ENCODE data around the gene EBNA1BP2. TPM values are rescaled to one million over a fixed set of nuclear protein-coding genes. Genes with fewer than 3 reads are reported as not detected.

Gene EBNA1BP2
- total and polyA plus RNA-seq, 11 donors = 22.8 to 166 (median 29.2) TPM

GRCh38 chr1:43147625-43148327, 24.3 kb downstream of the EBNA1BP2 start:
- no peaks in the 10 kb centered on the region for H3K9me3 ChIP-seq
- DNase-seq (peak; percentile 60 to 81 (median 66)), ATAC-seq (peak; percentile 60 to 92 (median 88))
- H3K27me3 ChIP-seq = peaks cover 0 to 43% (median 3%) of the 10 kb centered on the region in 9 donors
- H3K4me1 ChIP-seq = peaks cover 0 to 15% (median 5%) of the 10 kb centered on the region in 12 donors
- no peaks in the 10 kb centered on the region for H3K36me3 ChIP-seq
- TF ChIP-seq POLR2A (IDR thresholded peaks at IDR 0.05) (no peak), CTCF (IDR thresholded peaks at IDR 0.05) (no peak)
- peak overlapping the region; percentile 3 to 55 (median 44) for H3K4me3 ChIP-seq
- intact Hi-C loops (cut with DNase I) = no loop called here
- WGBS, 4 donors = 4 to 9% (median 5%) methylated on average over 37 to 47 of the region's 47 CpGs
- no peak overlapping the region for H3K27ac ChIP-seq

- intact Hi-C loops (cut with DNase I) = no loop called here
- Histone ChIP-seq H3K36me3 (no peaks in the 10 kb centered on the region), H3K9me3 (peaks cover 0 to 15% (median 8%) of the 10 kb centered on the region in 12 donors), H3K4me1 (peaks cover 0 to 15% (median 5%) of the 10 kb centered on the region in 12 donors), H3K4me3 (no peak overlapping the region), H3K27me3 (peaks cover 0 to 30% (median 0%) of the 10 kb centered on the region in 9 donors), H3K27ac (no peak overlapping the region)
- no peak for TF ChIP-seq CTCF (IDR thresholded peaks at IDR 0.05)
- no peak for TF ChIP-seq POLR2A (IDR thresholded peaks at IDR 0.05)
- ATAC-seq (no peak), DNase-seq (no peak)
Observed at GRCh38 chr1:43144237-43144636, 27.9 kb downstream of the EBNA1BP2 start.

GRCh38 chr1:43143441-43143888, 28.6 kb downstream of the EBNA1BP2 start:
- DNase-seq = no peak
- TF ChIP-seq POLR2A (IDR thresholded peaks at IDR 0.05) (no peak), CTCF (IDR thresholded peaks at IDR 0.05) (peak in 5 of 12 donors; percentile 6 to 16 (median 11))
- peaks cover 0 to 13% (median 5%) of the 10 kb centered on the region in 12 donors for H3K4me1 ChIP-seq
- H3K27ac ChIP-seq = no peak overlapping the region
- intact Hi-C loops (cut with DNase I) = no loop called here
- H3K4me3 ChIP-seq = no peak overlapping the region
- peaks cover 0 to 26% (median 0%) of the 10 kb centered on the region in 9 donors for H3K27me3 ChIP-seq
- no peak for ATAC-seq
- H3K9me3 ChIP-seq = peaks cover 0 to 15% (median 8%) of the 10 kb centered on the region in 12 donors
- no peaks in the 10 kb centered on the region for H3K36me3 ChIP-seq
- 21 to 30% (median 27%) methylated on average over 7 of the region's 7 CpGs for WGBS, 4 donors

- Histone ChIP-seq H3K27ac (no peak overlapping the region), H3K9me3 (peaks cover 0 to 15% (median 8%) of the 10 kb centered on the region in 12 donors), H3K27me3 (peaks cover 0 to 3% (median 0%) of the 10 kb centered on the region in 9 donors), H3K36me3 (no peaks in the 10 kb centered on the region), H3K4me3 (no peak overlapping the region), H3K4me1 (peaks cover 0 to 11% (median 0%) of the 10 kb centered on the region in 12 donors)
- ATAC-seq (no peak), DNase-seq (no peak)
- TF ChIP-seq POLR2A (IDR thresholded peaks at IDR 0.05) = no peak
- no peak for TF ChIP-seq CTCF (IDR thresholded peaks at IDR 0.05)
- intact Hi-C loops (cut with DNase I) = no loop called here
- WGBS, 4 donors = 90 to 94% (median 92%) methylated on average over 4 of the region's 4 CpGs
Observed at GRCh38 chr1:43140583-43140982, 31.5 kb downstream of the EBNA1BP2 start.
